GM23338 (cell line): ENCODE data around the gene NAA11. TPM values are rescaled to one million over a fixed set of nuclear protein-coding genes. Genes with fewer than 3 reads are reported as not detected.

Experiments used
- ATAC-seq: fragments of 200-7000 bp; cut with Tn5 transposase; 3 replicates; pipeline ENCODE4 v1.9.1; 2020
- DNase-seq: peaks from one replicate; pipeline ENCODE4 v3.0.0-alpha.2; 2015; ENCODE audit warnings: low spot score
- H2AFZ ChIP-seq: fragments of 200-600 bp; sonication (generic); 2 replicates; pipeline ENCODE4 v1.8.0; 2016; ENCODE audit warnings: antibody characterized with exemption, mild to moderate bottlenecking, moderate library complexity
- H3F3A ChIP-seq: fragments of 200-600 bp; sonication (generic); replicated peaks from 2 replicates; pipeline ENCODE4 v1.8.0; 2017; ENCODE audit warnings: antibody characterized with exemption, mixed run types, low read depth
- H3K27ac ChIP-seq: fragments of 200-600 bp; sonication (generic); 2 replicates; pipeline ENCODE4 v1.6.1; 2016; ENCODE audit warnings: low read depth
- H3K27me3 ChIP-seq: fragments of 200-600 bp; sonication (generic); 2 replicates; pipeline ENCODE4 v1.8.0; 2016; ENCODE audit warnings: mild to moderate bottlenecking, mixed run types, moderate library complexity; ENCODE audit not compliant: insufficient read depth
- H3K36me3 ChIP-seq: fragments of 200-600 bp; sonication (generic); 2 replicates; pipeline ENCODE4 v1.8.0; 2016; ENCODE audit warnings: mild to moderate bottlenecking; ENCODE audit not compliant: insufficient read depth
- H3K4me1 ChIP-seq: fragments of 200-600 bp; sonication (generic); 2 replicates; pipeline ENCODE4 v1.8.0; 2016; ENCODE audit warnings: mild to moderate bottlenecking, moderate library complexity; ENCODE audit not compliant: insufficient read depth
- H3K4me2 ChIP-seq: fragments of 200-600 bp; sonication (generic); 2 replicates; pipeline ENCODE4 v1.7.1; 2017; ENCODE audit warnings: mixed run types
- H3K4me3 ChIP-seq: fragments of 200-600 bp; sonication (generic); 2 replicates; pipeline ENCODE4 v1.6.1; 2016; ENCODE audit warnings: mixed run types
- H3K79me2 ChIP-seq: fragments of 200-600 bp; sonication (generic); replicated peaks from 2 replicates; pipeline ENCODE4 v1.8.0; 2017; ENCODE audit warnings: mild to moderate bottlenecking; ENCODE audit not compliant: insufficient read depth
- H3K9me2 ChIP-seq: fragments of 200-600 bp; sonication (generic); 2 replicates; pipeline ENCODE4 v1.8.0; 2017; ENCODE audit not compliant: insufficient read depth
- H4K20me1 ChIP-seq: fragments of 200-600 bp; sonication (generic); replicated peaks from 2 replicates; pipeline ENCODE4 v1.8.0; 2017; ENCODE audit warnings: mild to moderate bottlenecking; ENCODE audit not compliant: insufficient read depth
- H3K27ac Mint-ChIP-seq: 2 replicates; pipeline ENCODE4 v1.8.0; 2020; ENCODE audit warnings: inconsistent platforms, mild to moderate bottlenecking, moderate library complexity, mixed read lengths
- H3K27me3 Mint-ChIP-seq: 3 replicates; pipeline ENCODE4 v1.8.0; 2022; ENCODE audit warnings: low read depth, mild to moderate bottlenecking, moderate library complexity, mixed read lengths, inconsistent platforms; ENCODE audit not compliant: insufficient read depth, poor library complexity
- H3K36me3 Mint-ChIP-seq: 3 replicates; pipeline ENCODE4 v1.8.0; 2021; ENCODE audit warnings: low read depth, mild to moderate bottlenecking, inconsistent platforms, moderate library complexity, mixed read lengths
- H3K4me1 Mint-ChIP-seq: 3 replicates; pipeline ENCODE4 v1.8.0; 2020; ENCODE audit warnings: mild to moderate bottlenecking, inconsistent platforms, mixed read lengths
- H3K4me3 Mint-ChIP-seq: 3 replicates; pipeline ENCODE4 v1.8.0; 2021; ENCODE audit warnings: moderate library complexity, mild to moderate bottlenecking, inconsistent platforms, mixed read lengths
- H3K9me3 Mint-ChIP-seq: 3 replicates; pipeline ENCODE4 v1.8.0; 2020; ENCODE audit warnings: moderate library complexity, mild to moderate bottlenecking, inconsistent platforms, mixed read lengths
- CREB1 ChIP-seq: fragments of 250-450 bp; sonication (Bioruptor Pico); IDR thresholded peaks from 2 replicates; pipeline ENCODE4 v1.5.0; 2020; ENCODE audit warnings: low read depth, mild to moderate bottlenecking, moderate library complexity
- CTCF ChIP-seq, 2 experiments: fragments of 200-600 bp in 1 of 2; sonication (generic) in 1 of 2; conservative IDR thresholded peaks; 2 replicates each; pipeline versions ENCODE4 v1.5.1 to v1.6.1; 2016 to 2017; ENCODE audit warnings: antibody characterized with exemption in 2 of 2, low read depth in 2 of 2, mild to moderate bottlenecking in 2 of 2, moderate library complexity in 1 of 2
- ETS1 ChIP-seq: IDR thresholded peaks from 2 replicates; pipeline ENCODE4 v1.6.1; 2016; ENCODE audit warnings: antibody characterized with exemption
- EZH2 ChIP-seq: fragments of 200-600 bp; sonication (generic); IDR thresholded peaks from one replicate; pipeline ENCODE4 v1.8.0; 2017; ENCODE audit warnings: antibody characterized with exemption, mild to moderate bottlenecking, low read depth; ENCODE audit not compliant: unreplicated experiment
- EZH2phosphoT487 ChIP-seq: fragments of 200-600 bp; sonication (generic); IDR thresholded peaks from one replicate; pipeline ENCODE4 v1.8.1; 2018; ENCODE audit warnings: antibody characterized with exemption; ENCODE audit not compliant: unreplicated experiment
- JUNB ChIP-seq: IDR thresholded peaks from one replicate; pipeline ENCODE4 v1.6.1; 2016; ENCODE audit warnings: antibody characterized with exemption; ENCODE audit not compliant: unreplicated experiment
- NANOG ChIP-seq: IDR thresholded peaks from 2 replicates; pipeline ENCODE4 v1.6.1; 2016; ENCODE audit warnings: antibody characterized with exemption, borderline replicate concordance
- POLR2AphosphoS5 ChIP-seq: IDR thresholded peaks from 2 replicates; pipeline ENCODE4 v1.6.1; 2016; ENCODE audit warnings: antibody characterized with exemption, low read depth
- REST ChIP-seq: IDR thresholded peaks from one replicate; pipeline ENCODE4 v1.6.1; 2018; ENCODE audit warnings: antibody characterized with exemption; ENCODE audit not compliant: unreplicated experiment
- STAT1 ChIP-seq: IDR thresholded peaks from one replicate; pipeline ENCODE4 v1.6.1; 2016; ENCODE audit warnings: antibody characterized with exemption; ENCODE audit not compliant: unreplicated experiment
- ZNF114 ChIP-seq: fragments of 250-450 bp; sonication (Bioruptor Pico); IDR thresholded peaks from 2 replicates; pipeline ENCODE4 v1.5.0; 2020; ENCODE audit warnings: mild to moderate bottlenecking, moderate library complexity
- ZNF331 ChIP-seq: fragments of 250-450 bp; sonication (Bioruptor Pico); IDR thresholded peaks from 2 replicates; pipeline ENCODE4 v1.5.0; 2020; ENCODE audit warnings: low read depth, mild to moderate bottlenecking, moderate library complexity
- ZNF462 ChIP-seq: fragments of 250-450 bp; sonication (Bioruptor Pico); IDR thresholded peaks from 2 replicates; pipeline ENCODE4 v1.5.0; 2020; ENCODE audit warnings: mild to moderate bottlenecking, moderate library complexity
- polyA plus RNA-seq: library from polyadenylated mRNA; unstranded; fragments of >200 nt; fragmentation: Nextera tagmentation; extraction: Ambion mirVana; gene quantifications from 2 replicates; pipeline ENCODE4 v1.2.1, GENCODE V29; 2016
- total RNA-seq: library from RNA; depleted of rRNA; stranded (reverse); fragments of >200 nt; shearing (Covaris generic); gene quantifications from 2 replicates; pipeline ENCODE4 v1.2.3, GENCODE V29; 2014

NAA11 gene
- total and polyA plus RNA-seq, 2 experiments from 2014 or later, result not detected

DNA sequence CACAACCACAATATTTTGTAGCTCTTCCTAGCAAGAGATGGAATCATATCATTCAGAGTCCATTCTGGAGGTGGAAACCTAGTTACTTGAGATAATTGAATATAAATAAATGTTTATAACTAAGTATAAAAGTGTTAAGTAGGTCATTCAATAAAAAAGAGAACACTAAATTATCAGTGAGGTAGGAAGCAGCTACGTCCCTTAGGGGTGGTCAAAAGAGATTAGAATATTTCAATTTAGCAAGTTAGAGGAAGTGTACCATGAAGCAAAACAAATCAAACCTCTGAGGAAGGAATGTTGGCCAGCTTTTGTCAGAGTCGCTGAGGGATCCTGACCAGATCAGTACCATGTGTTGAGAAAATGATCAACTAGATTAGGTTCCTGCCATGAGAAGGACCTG, 44.2 kb upstream of the NAA11 start:
- Histone ChIP-seq H3K27me3 (no peaks in the 10 kb centered on the region), H4K20me1 (no peaks in the 10 kb centered on the region), H3K9me2 (peaks cover 7% of the 10 kb centered on the region; the same call in 1 of the 2 replicates), H3K27ac (no peak overlapping the region), H3K4me3 (no peak overlapping the region), H3K4me2 (no peak overlapping the region), H3K36me3 (no peaks in the 10 kb centered on the region), H3K79me2 (no peaks in the 10 kb centered on the region), H3K4me1 (no peaks in the 10 kb centered on the region), H2AFZ (no peak overlapping the region), H3F3A (no peaks in the 10 kb centered on the region)
- ATAC-seq, result no peak
- TF ChIP-seq ZNF462 (CRISPR knock-in tag) (no peak), NANOG (no peak), CREB1 (CRISPR knock-in tag) (no peak), ETS1 (no peak), JUNB (no peak), STAT1 (no peak), REST (no peak), ZNF331 (no peak), EZH2 (no peak), CTCF (conservative IDR thresholded peaks at IDR 0.05; ENCODE audit: low read depth in 2 of 2) (no peak), EZH2phosphoT487 (no peak), POLR2AphosphoS5 (no peak), ZNF114 (CRISPR knock-in tag) (no peak)
- H3K36me3 Mint-ChIP-seq, result no peaks in the 10 kb centered on the region
- no peaks in the 10 kb centered on the region for H3K27me3 Mint-ChIP-seq
- DNase-seq, result no peak
- no peaks in the 10 kb centered on the region; the same call in 2 of the 3 replicates for H3K4me1 Mint-ChIP-seq
- no peak overlapping the region for H3K27ac Mint-ChIP-seq
- no peak overlapping the region for H3K4me3 Mint-ChIP-seq
- H3K9me3 Mint-ChIP-seq, result no peaks in the 10 kb centered on the region
